ENCODE results near the gene TRMT11. TPM values are rescaled to one million over a fixed set of nuclear protein-coding genes. Genes with fewer than 3 reads are reported as not detected.

TRMT11 gene
- total RNA-seq, 2 donors from 2014 or later, result 29.4 to 35.4 TPM

DNA sequence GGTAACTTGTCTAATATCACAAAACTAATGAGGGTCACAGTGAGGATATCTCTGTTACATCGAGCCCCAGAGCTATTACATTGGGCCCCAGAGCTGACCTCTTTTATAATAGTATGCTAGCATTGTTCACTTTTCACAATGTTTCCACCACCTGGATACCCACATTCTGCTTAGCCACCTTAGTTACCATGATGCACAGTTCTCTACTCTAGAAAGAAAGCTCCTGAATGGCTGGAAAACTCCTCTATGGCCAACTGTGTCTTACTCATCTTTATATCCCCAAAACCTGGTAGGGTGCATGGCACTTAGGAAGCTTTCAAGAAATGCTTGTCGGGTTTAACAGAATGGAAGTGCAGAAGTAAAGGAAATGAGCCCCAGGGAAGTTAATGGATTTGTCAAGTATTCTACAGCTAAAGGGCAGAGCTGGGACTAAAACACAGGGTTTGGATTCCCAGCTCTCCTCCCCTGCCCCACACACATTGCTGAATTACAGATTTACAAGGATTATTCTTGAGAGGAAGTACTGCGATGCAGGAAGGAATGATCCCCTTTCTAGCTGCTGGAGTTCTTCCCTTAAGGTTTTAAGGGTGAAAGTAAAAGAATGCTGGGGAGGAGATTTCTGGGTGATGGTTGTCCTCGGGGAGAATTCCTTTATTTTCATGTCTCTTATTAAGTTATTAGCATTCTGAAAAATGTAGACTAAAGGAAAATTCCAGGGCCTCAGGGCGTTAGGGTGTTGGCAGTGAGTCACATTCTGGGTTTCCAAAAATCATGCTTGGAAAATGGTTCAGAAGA, 45.9 kb upstream of the TRMT11 start:
- WGBS, 2 experiments (ENCODE audit: insufficient coverage in 1 of 2, insufficient read length in 1 of 2), result 69 to 93% methylated on average over 2 to 5 of the region's 5 CpGs
- H3K36me3 Mint-ChIP-seq (ENCODE audit: low read depth), result no peaks in the 10 kb centered on the region
- no peak overlapping the region for H3K4me3 Mint-ChIP-seq
- Histone ChIP-seq H3K9me3 (ENCODE audit: control insufficient read depth, low read length) (no peaks in the 10 kb centered on the region), H3K36me3 (ENCODE audit: control insufficient read depth, insufficient read depth, low read length) (no peaks in the 10 kb centered on the region), H3K27me3 (ENCODE audit: control insufficient read depth, insufficient read depth, low read length, poor library complexity, severe bottlenecking) (no peaks in the 10 kb centered on the region), H3K27ac (ENCODE audit: low read depth, low read length) (no peak overlapping the region), H3K4me1 (ENCODE audit: control insufficient read depth, insufficient read depth, low read length) (no peaks in the 10 kb centered on the region), H3K9ac (ENCODE audit: extremely low read depth, low read length, poor library complexity, severe bottlenecking) (no peak overlapping the region), H3K4me3 (ENCODE audit: low read length) (no peak overlapping the region)
- no peak for DNase-seq
- peaks cover 12% of the 10 kb centered on the region for H3K4me1 Mint-ChIP-seq
- TF ChIP-seq, protein P1, sequence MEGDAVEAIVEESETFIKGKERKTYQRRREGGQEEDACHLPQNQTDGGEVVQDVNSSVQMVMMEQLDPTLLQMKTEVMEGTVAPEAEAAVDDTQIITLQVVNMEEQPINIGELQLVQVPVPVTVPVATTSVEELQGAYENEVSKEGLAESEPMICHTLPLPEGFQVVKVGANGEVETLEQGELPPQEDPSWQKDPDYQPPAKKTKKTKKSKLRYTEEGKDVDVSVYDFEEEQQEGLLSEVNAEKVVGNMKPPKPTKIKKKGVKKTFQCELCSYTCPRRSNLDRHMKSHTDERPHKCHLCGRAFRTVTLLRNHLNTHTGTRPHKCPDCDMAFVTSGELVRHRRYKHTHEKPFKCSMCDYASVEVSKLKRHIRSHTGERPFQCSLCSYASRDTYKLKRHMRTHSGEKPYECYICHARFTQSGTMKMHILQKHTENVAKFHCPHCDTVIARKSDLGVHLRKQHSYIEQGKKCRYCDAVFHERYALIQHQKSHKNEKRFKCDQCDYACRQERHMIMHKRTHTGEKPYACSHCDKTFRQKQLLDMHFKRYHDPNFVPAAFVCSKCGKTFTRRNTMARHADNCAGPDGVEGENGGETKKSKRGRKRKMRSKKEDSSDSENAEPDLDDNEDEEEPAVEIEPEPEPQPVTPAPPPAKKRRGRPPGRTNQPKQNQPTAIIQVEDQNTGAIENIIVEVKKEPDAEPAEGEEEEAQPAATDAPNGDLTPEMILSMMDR (conservative IDR thresholded peaks at IDR 0.05), result no peak
- no peak overlapping the region for H3K27ac Mint-ChIP-seq
- peaks cover 4% of the 10 kb centered on the region for H3K9me3 Mint-ChIP-seq
- H3K27me3 Mint-ChIP-seq (ENCODE audit: insufficient read depth), result no peaks in the 10 kb centered on the region

DNA sequence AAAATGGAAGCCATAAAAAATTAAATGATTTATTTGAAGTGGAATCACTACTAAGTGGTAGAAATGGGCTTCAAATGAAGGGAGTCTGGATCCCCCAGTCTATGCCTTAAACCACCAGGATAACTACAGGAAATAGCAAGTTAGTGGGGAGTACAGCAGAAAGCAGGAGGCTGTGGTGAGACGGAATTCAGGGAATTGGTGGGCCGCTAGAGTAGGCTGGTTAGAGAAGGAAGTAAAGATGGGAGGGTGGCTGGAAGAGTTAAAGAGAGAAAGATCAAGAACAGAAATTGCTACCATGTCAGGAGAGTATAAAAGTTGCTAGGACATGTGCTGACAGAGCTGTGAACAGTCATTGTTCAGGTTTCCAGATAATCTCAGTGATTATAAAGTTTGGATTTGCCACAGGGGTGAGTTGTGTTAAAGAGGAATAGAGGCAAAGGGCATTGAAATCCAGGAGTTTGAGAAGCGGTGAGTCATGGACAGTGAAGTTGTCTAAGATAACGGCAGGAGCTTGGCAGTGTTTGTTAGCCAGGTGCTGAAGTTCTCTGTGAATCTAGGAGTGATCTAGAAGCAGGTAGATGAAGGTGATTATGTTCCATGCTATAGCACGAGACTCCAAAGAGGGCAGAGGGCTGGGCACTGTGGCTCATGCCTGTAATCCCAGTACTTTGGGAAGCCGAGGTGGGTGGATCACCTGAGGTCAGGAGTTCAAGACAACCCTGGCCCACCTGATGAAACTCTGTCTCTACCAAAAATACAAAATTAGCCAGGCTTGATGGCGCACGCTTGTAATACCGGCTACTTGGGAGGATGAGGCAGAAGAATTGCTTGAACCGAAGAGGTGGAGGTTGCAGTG, 43.4 kb upstream of the TRMT11 start:
- 88 to 91% methylated on average over 10 of the region's 10 CpGs for WGBS, 2 experiments (ENCODE audit: insufficient coverage in 1 of 2, insufficient read length in 1 of 2)
- Mint-ChIP-seq H3K4me1 (peaks cover 21% of the 10 kb centered on the region), H3K4me3 (no peak overlapping the region), H3K27me3 (ENCODE audit: insufficient read depth) (no peaks in the 10 kb centered on the region), H3K27ac (no peak overlapping the region), H3K36me3 (ENCODE audit: low read depth) (no peaks in the 10 kb centered on the region), H3K9me3 (no peaks in the 10 kb centered on the region)
- Histone ChIP-seq H3K9me3 (ENCODE audit: control insufficient read depth, low read length) (no peaks in the 10 kb centered on the region), H3K9ac (ENCODE audit: extremely low read depth, low read length, poor library complexity, severe bottlenecking) (no peak overlapping the region), H3K27ac (ENCODE audit: low read depth, low read length) (no peak overlapping the region), H3K4me3 (ENCODE audit: low read length) (no peak overlapping the region), H3K36me3 (ENCODE audit: control insufficient read depth, insufficient read depth, low read length) (no peaks in the 10 kb centered on the region), H3K27me3 (ENCODE audit: control insufficient read depth, insufficient read depth, low read length, poor library complexity, severe bottlenecking) (no peaks in the 10 kb centered on the region), H3K4me1 (ENCODE audit: control insufficient read depth, insufficient read depth, low read length) (no peaks in the 10 kb centered on the region)
- DNase-seq, result no peak
- TF ChIP-seq, protein P1 (conservative IDR thresholded peaks at IDR 0.05), result no peak

DNA sequence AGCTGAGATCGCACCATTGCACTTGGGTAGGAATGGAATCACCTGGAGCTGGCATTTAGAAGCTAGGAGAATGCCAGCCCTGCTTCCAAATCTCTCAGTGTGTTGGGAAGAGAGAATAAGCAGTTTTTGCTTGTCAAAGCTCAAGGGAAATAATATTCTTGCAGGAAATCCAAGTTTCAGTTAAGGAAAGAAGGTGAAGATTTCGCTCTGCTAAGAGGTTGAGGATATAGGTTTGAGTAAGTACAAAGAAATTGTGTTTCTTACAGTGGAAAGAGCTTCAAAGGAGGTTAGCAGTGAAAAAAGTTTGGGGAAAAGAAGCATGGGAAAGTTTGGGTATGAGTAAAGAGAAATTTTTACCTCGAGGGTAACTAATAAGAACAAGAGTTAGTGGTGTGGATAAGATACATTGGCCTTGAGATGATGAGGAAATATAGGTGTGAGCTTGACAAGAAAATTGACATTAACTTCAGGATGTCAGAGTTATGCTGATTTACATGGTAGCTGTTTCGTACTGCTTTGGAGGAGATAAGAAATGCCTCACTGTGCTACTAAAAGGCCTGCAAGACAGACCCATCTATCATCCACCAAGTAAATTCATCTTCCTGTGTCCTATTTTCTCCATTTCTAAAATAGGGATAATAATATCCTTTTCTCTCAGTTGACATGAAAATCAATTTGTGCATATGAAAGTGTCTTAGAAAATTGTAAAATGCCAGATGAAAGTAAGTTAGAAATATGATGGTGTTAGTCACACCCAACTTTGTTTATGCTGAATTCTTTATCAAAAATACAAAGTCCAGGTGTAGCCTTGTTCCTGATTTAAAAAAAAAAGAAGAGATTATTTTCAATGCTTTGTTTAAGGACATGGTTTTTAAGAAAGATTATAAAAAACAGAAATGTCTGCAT, 42.6 kb upstream of the TRMT11 start:
- Mint-ChIP-seq H3K4me3 (no peak overlapping the region), H3K9me3 (no peaks in the 10 kb centered on the region), H3K27ac (no peak overlapping the region), H3K36me3 (ENCODE audit: low read depth) (no peaks in the 10 kb centered on the region), H3K27me3 (ENCODE audit: insufficient read depth) (no peaks in the 10 kb centered on the region), H3K4me1 (peaks cover 21% of the 10 kb centered on the region)
- Histone ChIP-seq H3K9me3 (ENCODE audit: control insufficient read depth, low read length) (no peaks in the 10 kb centered on the region), H3K27me3 (ENCODE audit: control insufficient read depth, insufficient read depth, low read length, poor library complexity, severe bottlenecking) (no peaks in the 10 kb centered on the region), H3K36me3 (ENCODE audit: control insufficient read depth, insufficient read depth, low read length) (no peaks in the 10 kb centered on the region), H3K4me3 (ENCODE audit: low read length) (no peak overlapping the region), H3K9ac (ENCODE audit: extremely low read depth, low read length, poor library complexity, severe bottlenecking) (no peak overlapping the region), H3K27ac (ENCODE audit: low read depth, low read length) (no peak overlapping the region), H3K4me1 (ENCODE audit: control insufficient read depth, insufficient read depth, low read length) (no peaks in the 10 kb centered on the region)
- DNase-seq, result no peak
- TF ChIP-seq, protein P1 (conservative IDR thresholded peaks at IDR 0.05), result no peak
- WGBS, 2 experiments (ENCODE audit: insufficient coverage in 1 of 2, insufficient read length in 1 of 2), result 88 to 98% methylated on average over 3 to 4 of the region's 4 CpGs
